Left ventricle myocardium superior (tissue), 1 donor: ENCODE measurements around the gene CAPN5. TPM values are rescaled to one million over a fixed set of nuclear protein-coding genes. Genes with fewer than 3 reads are reported as not detected.
A peak's percentile ranks its signal among the peaks of the same experiment; 100 is the strongest.

Experiments
- ATAC-seq: fragments of 200-7000 bp; cut with Tn5 transposase; one replicate; pipeline ENCODE4 v1.9.1; 2020; ENCODE audit warnings: mild to moderate bottlenecking, moderate library complexity
- DNase-seq: peaks from one replicate; pipeline ENCODE4 v3.0.0-alpha.2; 2020
- intact Hi-C: fragments of 100-400 bp; cut with micrococcal nuclease; formaldehyde crosslinking; loops from one replicate; pipeline ENCODE4 v1.11.0; 2022
- total RNA-seq: library from RNA; stranded (reverse); fragmentation: NEBNext Ultra II Directional; extraction: Animal tissue kit (Norgen Biotek cat#: 25700); gene quantifications from one replicate; pipeline ENCODE4 v1.2.1, GENCODE V29; 2021
- donor health status: DM: no; HTN: yes; CAD: no; lungs with severe emphysema.

The CAPN5 gene
- total RNA-seq, 1 donor from 2014 or later: 2.5 TPM

- ATAC-seq (no peak), DNase-seq (no peak)
- intact Hi-C loops: no loop called here
Observed at GRCh38 chr11:77075425-77075905, 8.7 kb downstream of the CAPN5 start.

DNA sequence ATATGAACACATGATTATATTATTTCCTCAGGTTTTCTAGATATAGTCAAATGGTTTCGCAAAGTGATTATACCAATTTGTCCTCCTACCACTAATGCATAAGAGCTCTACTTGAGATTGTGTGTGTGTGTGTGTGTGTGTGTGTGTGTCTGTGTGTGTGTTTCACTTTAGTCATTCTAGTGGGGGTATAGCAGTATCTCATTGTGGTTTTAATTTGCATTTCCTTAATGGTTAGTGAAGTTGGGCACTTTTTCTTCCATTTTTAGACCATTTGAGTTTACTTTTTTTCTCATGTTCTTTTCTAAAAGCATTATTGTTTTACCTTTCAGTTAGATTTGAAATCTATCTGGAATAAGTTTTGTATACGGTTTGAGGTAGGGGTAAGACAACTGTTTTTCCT lies 12.9 kb downstream of the CAPN5 start:
- intact Hi-C loops: no loop called here
- DNase-seq: no peak
- ATAC-seq: no peak

DNA sequence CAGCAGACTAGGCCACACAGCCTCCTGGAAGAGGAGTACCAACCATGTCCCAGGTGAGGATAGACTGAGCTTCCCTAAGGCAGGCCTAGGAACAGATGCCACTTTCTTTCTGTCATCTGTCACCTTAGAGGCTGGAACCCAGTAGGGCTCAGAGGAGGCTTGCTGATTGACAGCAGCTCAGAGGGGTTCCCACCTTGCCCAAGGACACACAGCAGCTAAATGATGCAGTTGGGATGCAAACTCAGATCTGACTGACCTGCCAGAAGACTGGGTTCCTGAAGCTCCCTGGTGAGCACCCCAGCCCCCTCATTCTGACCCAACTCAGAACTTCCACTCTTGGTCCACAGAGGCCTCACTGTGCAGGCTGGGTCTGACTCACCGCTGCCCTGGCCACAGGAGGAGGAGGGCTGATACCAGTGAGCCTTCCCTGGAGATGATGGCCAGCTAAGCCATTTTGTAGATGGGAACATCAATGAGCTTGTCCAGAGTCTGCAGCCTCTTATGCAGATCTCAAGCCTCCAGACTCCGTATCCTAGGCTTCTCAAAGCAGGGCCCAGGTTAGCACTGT lies 14.0 kb downstream of the CAPN5 start:
- no peak for ATAC-seq
- intact Hi-C loops: no loop called here
- no peak for DNase-seq

GRCh38 chr11:77081381-77081851 lies 14.6 kb downstream of the CAPN5 start:
- intact Hi-C loops: no loop called here
- no peak for ATAC-seq
- DNase-seq: no peak

- DNase-seq (no peak), ATAC-seq (peak; percentile 28)
- intact Hi-C loops: no loop called here
Observed at GRCh38 chr11:77081976-77082836, 15.4 kb downstream of the CAPN5 start.

- intact Hi-C loops: no loop called here
- ATAC-seq (peak; percentile 79), DNase-seq (peak; percentile 69)
Observed at GRCh38 chr11:77082838-77083565, 16.2 kb downstream of the CAPN5 start.

DNA sequence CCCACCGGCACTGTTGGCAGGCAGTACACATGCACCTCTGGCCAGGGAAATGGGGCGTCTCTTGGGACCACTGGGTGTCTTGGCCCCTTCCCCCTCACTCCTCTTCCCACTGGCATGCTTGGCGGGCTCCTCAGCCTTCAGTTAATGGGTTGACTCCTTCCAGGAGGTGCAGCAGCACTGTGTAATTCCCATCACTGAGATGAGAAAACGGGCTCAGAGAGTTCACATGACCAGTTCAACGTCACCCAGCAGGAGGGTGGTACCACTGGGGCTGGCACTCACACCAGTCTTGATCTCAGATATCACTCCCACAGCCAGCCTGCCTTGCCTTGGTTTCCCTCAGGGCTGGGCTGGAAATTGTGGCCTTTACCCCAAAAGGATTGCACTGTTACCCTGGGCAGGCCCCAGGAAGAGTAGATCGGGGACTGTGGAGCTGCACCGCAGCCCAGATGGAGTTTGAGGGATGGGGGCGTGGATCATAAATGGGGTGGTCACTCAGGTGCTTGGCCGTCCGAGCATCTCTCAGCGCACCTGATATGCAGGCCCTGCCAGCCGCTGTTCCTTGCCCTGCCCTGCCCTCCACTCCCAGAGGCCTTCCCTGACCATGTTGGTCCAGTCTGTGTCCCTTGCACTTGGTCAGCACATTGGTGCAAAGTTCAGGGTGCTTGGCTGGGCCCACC lies 16.9 kb downstream of the CAPN5 start:
- ATAC-seq (no peak), DNase-seq (no peak)
- intact Hi-C loops: no loop called here

GRCh38 chr11:77084581-77085191 lies 17.9 kb downstream of the CAPN5 start:
- ATAC-seq (no peak), DNase-seq (no peak)
- intact Hi-C loops: no loop called here

GRCh38 chr11:77085652-77086051 lies 18.9 kb downstream of the CAPN5 start:
- intact Hi-C loops: no loop called here
- DNase-seq: peak; percentile 11
- no peak for ATAC-seq

DNA sequence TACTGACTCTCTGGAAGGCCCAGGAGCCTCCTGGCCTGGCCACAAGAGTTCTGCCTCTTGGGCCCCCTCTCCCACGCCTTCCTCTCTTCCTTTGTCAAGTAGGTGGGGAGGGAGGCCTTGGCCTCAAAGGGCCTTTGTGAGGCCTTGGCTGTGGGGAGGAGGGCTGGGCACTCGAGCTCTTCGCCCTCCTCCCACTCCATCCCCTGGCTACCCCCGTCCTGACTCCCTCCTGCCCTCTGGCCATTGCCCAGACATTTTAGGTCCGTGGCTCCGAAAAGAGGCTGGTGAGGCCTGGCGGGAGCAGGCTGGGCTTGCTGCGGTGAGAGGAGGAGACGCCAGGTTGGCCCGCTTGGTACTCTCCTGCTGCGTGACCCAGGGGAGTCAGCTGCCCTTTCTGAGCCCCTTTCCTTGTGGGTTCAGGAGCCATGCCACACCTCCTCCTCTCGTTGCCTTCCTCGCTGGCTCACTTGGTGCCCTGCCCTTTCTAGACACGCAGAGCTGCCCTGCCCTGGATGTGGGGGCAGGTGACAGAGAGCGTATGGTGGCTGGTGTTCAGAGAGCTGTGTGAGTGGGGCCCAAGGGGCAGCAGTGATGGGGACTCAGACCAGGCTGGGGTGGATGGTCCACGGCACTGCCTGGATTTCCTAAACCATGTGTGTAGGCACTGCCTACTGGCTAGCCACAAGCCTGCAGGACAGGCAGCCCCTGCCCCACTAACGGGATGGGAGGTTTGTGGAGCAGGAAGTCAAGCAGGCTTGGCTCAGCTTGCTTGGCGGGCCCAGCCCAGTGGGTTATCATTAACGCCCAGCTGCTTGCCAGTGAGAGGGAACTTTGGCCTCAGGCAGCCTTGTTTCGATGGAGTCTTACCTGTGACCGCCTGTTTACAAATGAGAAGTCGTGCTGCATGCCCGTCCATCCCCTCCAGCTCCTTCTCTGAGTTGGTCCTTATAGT lies 20.0 kb downstream of the CAPN5 start:
- ATAC-seq (peak; percentile 10), DNase-seq (peak; percentile 29)
- intact Hi-C loops: no loop called here

- no peak for ATAC-seq
- intact Hi-C loops: no loop called here
- DNase-seq: peak; percentile 20
Observed at GRCh38 chr11:77087723-77088225, 21.0 kb downstream of the CAPN5 start.

GRCh38 chr11:77088236-77089003 lies 21.6 kb downstream of the CAPN5 start:
- intact Hi-C loops: no loop called here
- DNase-seq: peak; percentile 10

DNA sequence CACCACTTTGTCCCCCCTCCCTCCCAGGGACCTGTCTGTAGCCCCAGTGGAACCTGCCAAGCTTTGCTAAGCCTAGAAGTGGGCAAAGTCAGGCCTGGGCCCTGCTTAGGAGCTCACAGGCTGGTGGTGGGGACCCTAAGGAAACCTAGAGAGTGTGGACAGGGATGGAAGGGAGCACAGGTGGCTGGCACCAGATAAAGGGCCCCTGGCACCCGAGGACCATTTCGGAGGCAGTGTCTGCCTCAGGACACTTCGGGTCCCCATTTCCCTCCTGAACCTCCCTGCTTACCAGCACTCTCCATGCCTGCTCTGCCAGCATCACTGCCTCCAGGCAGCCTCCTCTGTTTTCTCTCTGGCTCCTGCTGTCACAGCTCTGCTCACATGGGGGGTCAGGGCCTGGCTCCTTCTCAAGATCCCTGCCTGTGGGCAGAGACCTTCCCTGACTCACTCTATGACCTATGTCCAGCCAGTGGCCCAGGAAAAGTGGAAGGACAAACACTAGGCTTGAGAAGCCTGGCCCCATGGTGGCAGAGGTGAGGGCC lies 22.3 kb downstream of the CAPN5 start:
- intact Hi-C loops: no loop called here
- DNase-seq (peak; percentile 7), ATAC-seq (no peak)

More at GRCh38 chr11:77088236-77089003, 21.6 kb downstream of the CAPN5 start:
- no peak for ATAC-seq

GRCh38 chr11:77090046-77090372 lies 23.2 kb downstream of the CAPN5 start:
- intact Hi-C loops: loop anchor here (10.0 kb wide), 1 partner anchor 45 kb away; no protein-coding TSS in a partner anchor
- DNase-seq (peak; percentile 5), ATAC-seq (no peak)

GRCh38 chr11:77090373-77091111 lies 23.8 kb downstream of the CAPN5 start:
- intact Hi-C loops: loop anchor here (10.0 kb wide), 1 partner anchor 46 kb away; no protein-coding TSS in a partner anchor
- no peak for ATAC-seq
- peak; percentile 14 for DNase-seq
